Neutrophil (primary cell): ENCODE measurements around the gene KRT72.

Experiments used
- H3K27ac ChIP-seq: fragments of 200-600 bp; sonication (generic); 2 replicates; pipeline ENCODE4 v1.5.1; 2016; ENCODE audit warnings: mild to moderate bottlenecking, moderate library complexity
- H3K27me3 ChIP-seq: fragments of 200-600 bp; sonication (generic); 2 replicates; pipeline ENCODE4 v1.6.0; 2016; ENCODE audit warnings: mild to moderate bottlenecking
- H3K36me3 ChIP-seq: fragments of 200-600 bp; sonication (generic); 2 replicates; pipeline ENCODE4 v1.5.1; 2017
- H3K4me1 ChIP-seq, 2 experiments: fragments of 200-600 bp in 1 of 2; sonication (generic) in 1 of 2; 1 replicate in 1 of 2; 2 replicates in 1 of 2; pipeline versions ENCODE4 v1.5.1 to v1.6.1; 2013 to 2016; ENCODE audit warnings: low read depth in 1 of 2, low read length in 1 of 2, mild to moderate bottlenecking in 1 of 2, moderate library complexity in 1 of 2; ENCODE audit not compliant: control insufficient read depth in 1 of 2, insufficient read depth in 1 of 2
- H3K4me3 ChIP-seq, 2 experiments: fragments of 200-600 bp in 1 of 2; sonication (generic) in 1 of 2; 1 replicate in 1 of 2; 2 replicates in 1 of 2; pipeline ENCODE4 v1.5.1; 2013 to 2016; ENCODE audit warnings: low read depth in 1 of 2, low read length in 1 of 2, mild to moderate bottlenecking in 1 of 2, moderate library complexity in 1 of 2
- H3K9me3 ChIP-seq: fragments of 200-600 bp; sonication (generic); 2 replicates; pipeline ENCODE4 v1.5.1; 2016
- CTCF ChIP-seq: fragments of 200-600 bp; sonication (generic); IDR thresholded peaks from 2 replicates; pipeline ENCODE4 v1.5.1; 2016; ENCODE audit warnings: antibody characterized with exemption

KRT72 gene

GRCh38 chr12:52552055-52552454 is 49.2 kb downstream of the KRT72 start:
- Histone ChIP-seq H3K27ac (no peak overlapping the region), H3K9me3 (no peaks in the 10 kb centered on the region), H3K4me1 (no peaks in the 10 kb centered on the region), H3K36me3 (no peaks in the 10 kb centered on the region), H3K27me3 (no peaks in the 10 kb centered on the region), H3K4me3 (no peak overlapping the region)
- no peak for TF ChIP-seq CTCF

GRCh38 chr12:52551216-52551865 is 49.9 kb downstream of the KRT72 start:
- no peaks in the 10 kb centered on the region for H3K36me3 ChIP-seq
- H3K9me3 ChIP-seq = no peaks in the 10 kb centered on the region
- no peaks in the 10 kb centered on the region for H3K27me3 ChIP-seq
- no peak overlapping the region for H3K4me3 ChIP-seq
- H3K4me1 ChIP-seq = no peaks in the 10 kb centered on the region
- no peak for TF ChIP-seq CTCF
- no peak overlapping the region for H3K27ac ChIP-seq

- Histone ChIP-seq H3K36me3 (no peaks in the 10 kb centered on the region), H3K27me3 (no peaks in the 10 kb centered on the region), H3K9me3 (no peaks in the 10 kb centered on the region), H3K4me3 (no peak overlapping the region), H3K27ac (no peak overlapping the region), H3K4me1 (no peaks in the 10 kb centered on the region)
- TF ChIP-seq CTCF = no peak
Measured at GRCh38 chr12:52546126-52546525, 55.1 kb downstream of the KRT72 start.

- H3K27me3 ChIP-seq = no peaks in the 10 kb centered on the region
Measured at GRCh38 chr12:52543985-52544883, 57.0 kb downstream of the KRT72 start.

GRCh38 chr12:52542785-52543318 is 58.4 kb downstream of the KRT72 start:
- Histone ChIP-seq H3K27me3 (no peaks in the 10 kb centered on the region), H3K9me3 (no peaks in the 10 kb centered on the region), H3K4me1 (no peaks in the 10 kb centered on the region), H3K4me3 (no peak overlapping the region), H3K27ac (no peak overlapping the region), H3K36me3 (no peaks in the 10 kb centered on the region)
- no peak for TF ChIP-seq CTCF

More at GRCh38 chr12:52543985-52544883, 57.0 kb downstream of the KRT72 start:
- H3K4me1 ChIP-seq = no peaks in the 10 kb centered on the region
- TF ChIP-seq CTCF = no peak
- no peaks in the 10 kb centered on the region for H3K9me3 ChIP-seq
- no peak overlapping the region for H3K4me3 ChIP-seq
- H3K36me3 ChIP-seq = no peaks in the 10 kb centered on the region
- H3K27ac ChIP-seq = no peak overlapping the region
